GM19467 (cell line): ENCODE data around the gene LMBR1.
"Not testable (repeated sequence)": the region's sequence is repeated elsewhere in the genome, so short reads cannot be mapped to it uniquely, and the experiment has no call there.

Experiments used
- ATAC-seq: cut with Tn5 transposase; IDR thresholded peaks from one replicate; pipeline ENCODE4 v1.9.1; 2021; ENCODE audit warnings: mild to moderate bottlenecking, moderate library complexity; ENCODE audit not compliant: unreplicated experiment

LMBR1 gene

GRCh38 chr7:156848979-156849378, 44.0 kb downstream of the LMBR1 start:
- ATAC-seq = no peak

GRCh38 chr7:156845379-156846101, 47.4 kb downstream of the LMBR1 start:
- no peak for ATAC-seq

- ATAC-seq = not testable (repeated sequence)
Observed at GRCh38 chr7:156843582-156843981, 49.4 kb downstream of the LMBR1 start.

GRCh38 chr7:156843157-156843556, 49.8 kb downstream of the LMBR1 start:
- no peak for ATAC-seq

GRCh38 chr7:156842740-156843140, 50.2 kb downstream of the LMBR1 start:
- ATAC-seq = no peak

GRCh38 chr7:156842317-156842716, 50.7 kb downstream of the LMBR1 start:
- no peak for ATAC-seq

- no peak for ATAC-seq
Observed at GRCh38 chr7:156841497-156841896, 51.5 kb downstream of the LMBR1 start.

- no peak for ATAC-seq
Observed at GRCh38 chr7:156840134-156840533, 52.8 kb downstream of the LMBR1 start.

- ATAC-seq = no peak
Observed at GRCh38 chr7:156836443-156836842, 56.5 kb downstream of the LMBR1 start.

GRCh38 chr7:156834462-156834861, 58.5 kb downstream of the LMBR1 start:
- no peak for ATAC-seq

GRCh38 chr7:156833312-156833711, 59.7 kb downstream of the LMBR1 start:
- no peak for ATAC-seq

GRCh38 chr7:156832195-156832877, 60.6 kb downstream of the LMBR1 start:
- ATAC-seq = no peak

GRCh38 chr7:156829669-156830336, 63.2 kb downstream of the LMBR1 start:
- no peak for ATAC-seq

- no peak for ATAC-seq
Observed at GRCh38 chr7:156827587-156828203, 65.3 kb downstream of the LMBR1 start.

- ATAC-seq = no peak
Observed at GRCh38 chr7:156823435-156823834, 69.5 kb downstream of the LMBR1 start.

GRCh38 chr7:156820445-156821063, 72.4 kb downstream of the LMBR1 start:
- ATAC-seq = no peak

GRCh38 chr7:156819733-156820295, 73.2 kb downstream of the LMBR1 start:
- ATAC-seq = no peak

GRCh38 chr7:156818133-156818532, 74.8 kb downstream of the LMBR1 start:
- ATAC-seq = no peak

GRCh38 chr7:156816943-156817572, 75.9 kb downstream of the LMBR1 start:
- no peak for ATAC-seq

GRCh38 chr7:156811706-156812105, 81.3 kb downstream of the LMBR1 start:
- ATAC-seq = no peak
